ENCODE data around the gene INTS14. TPM values are rescaled to one million over a fixed set of nuclear protein-coding genes. Genes with fewer than 3 reads are reported as not detected.
"Not testable (repeated sequence)": the region's sequence is repeated elsewhere in the genome, so short reads cannot be mapped to it uniquely, and the experiment has no call there.

INTS14 gene
- total RNA-seq, 2 donors from 2014 or later = 15.3 to 17.8 TPM

GRCh38 chr15:65634356-65634755, 23.4 kb upstream of the INTS14 start:
- no peak for ATAC-seq
- DNase-seq = no peak
- intact Hi-C loops (cut with DNase I) = no loop called here

DNA sequence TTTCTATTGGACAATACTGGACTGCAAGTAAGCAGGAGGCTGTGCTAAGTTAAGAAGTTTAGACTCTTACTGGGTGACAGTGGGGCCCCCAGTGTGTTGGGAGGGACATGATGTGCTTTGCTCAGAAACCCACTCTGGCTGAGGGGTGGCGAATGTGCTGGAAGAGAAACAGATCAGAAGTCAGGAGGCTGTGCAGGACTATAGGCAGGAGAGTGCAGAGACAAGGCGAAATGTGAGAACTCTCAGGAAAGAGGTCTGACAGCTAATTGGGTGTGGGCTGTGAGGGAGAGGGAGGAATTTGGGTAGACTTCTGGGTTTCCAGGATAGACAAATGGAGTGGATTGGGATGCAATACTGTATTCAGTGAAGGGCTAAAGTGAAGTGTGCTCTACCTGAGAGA, 22.8 kb upstream of the INTS14 start:
- DNase-seq = no peak

GRCh38 chr15:65632780-65633375, 21.9 kb upstream of the INTS14 start:
- peak in 1 of 2 donors; percentile 70 for ATAC-seq
- intact Hi-C loops (cut with DNase I) = no loop called here
- DNase-seq = no peak

More for the DNA sequence above, 22.8 kb upstream of the INTS14 start:
- intact Hi-C loops (cut with DNase I) = no loop called here
- ATAC-seq = no peak

DNA sequence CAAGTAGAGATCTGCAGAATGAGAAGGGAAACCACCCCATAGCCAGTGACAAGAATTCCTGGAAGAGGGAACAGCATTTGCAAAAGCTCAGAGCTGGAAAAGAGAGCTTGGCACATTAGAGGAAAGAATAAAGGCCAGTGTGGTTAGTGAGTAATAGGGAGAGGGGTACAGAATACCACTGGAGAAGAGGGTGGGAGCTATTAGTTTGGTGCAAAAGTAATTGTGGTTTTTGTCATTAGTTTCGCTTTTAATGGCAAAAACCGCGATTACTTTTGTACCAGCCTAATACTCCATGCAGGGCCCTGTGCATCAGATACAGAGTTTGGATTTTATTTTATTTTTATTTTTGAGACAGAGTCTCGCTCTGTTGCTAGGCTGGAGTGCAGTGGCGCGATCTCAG, 20.6 kb upstream of the INTS14 start:
- intact Hi-C loops (cut with DNase I) = no loop called here
- DNase-seq = no peak
- no peak for ATAC-seq

DNA sequence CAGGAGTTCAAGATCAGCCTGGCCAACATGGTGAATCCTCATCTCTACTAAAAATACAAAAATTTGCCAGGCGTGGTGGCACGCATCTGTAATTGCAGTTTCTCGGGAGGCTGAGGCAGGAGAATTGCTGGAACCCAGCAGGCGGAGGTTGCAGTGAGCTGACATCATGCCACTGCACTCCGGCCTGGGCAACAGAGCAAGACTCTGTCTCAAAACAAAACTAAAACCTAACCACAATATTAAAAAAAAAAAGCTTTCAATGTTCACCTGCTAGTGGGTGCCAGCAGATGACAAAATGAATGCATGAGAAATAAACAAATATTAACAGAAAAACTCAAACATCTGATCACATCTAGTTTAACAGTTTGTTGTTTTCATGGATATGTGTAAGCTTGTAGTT, 19.8 kb upstream of the INTS14 start:
- intact Hi-C loops (cut with DNase I) = no loop called here
- ATAC-seq = no peak
- DNase-seq = no peak

- DNase-seq (no peak), ATAC-seq (no peak)
- intact Hi-C loops (cut with DNase I) = no loop called here
Measured at GRCh38 chr15:65629548-65629947, 18.6 kb upstream of the INTS14 start.

DNA sequence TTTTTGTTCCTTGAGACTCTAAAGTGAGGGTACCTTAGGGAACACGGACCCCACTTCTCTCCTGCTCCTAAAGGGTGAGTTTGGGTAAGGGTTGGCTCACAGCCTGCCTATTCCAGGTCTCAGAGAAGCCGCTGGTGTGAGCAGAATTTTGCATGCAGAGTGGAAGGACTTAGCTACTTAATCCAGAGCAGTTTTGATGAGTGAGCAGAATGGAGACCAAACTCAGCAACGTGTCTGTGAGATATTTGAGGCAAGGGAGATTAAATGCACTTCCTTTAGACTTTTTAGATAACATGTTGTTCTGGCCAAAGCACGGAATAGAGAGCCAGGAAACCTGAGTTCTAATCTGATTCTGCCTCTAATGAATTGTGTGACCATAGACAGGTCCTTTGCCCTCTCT, 15.9 kb upstream of the INTS14 start:
- no peak for ATAC-seq
- no peak for DNase-seq
- intact Hi-C loops (cut with DNase I) = no loop called here

- intact Hi-C loops (cut with DNase I) = no loop called here
- DNase-seq (no peak), ATAC-seq (no peak)
Measured at GRCh38 chr15:65623103-65623502, 12.2 kb upstream of the INTS14 start.

DNA sequence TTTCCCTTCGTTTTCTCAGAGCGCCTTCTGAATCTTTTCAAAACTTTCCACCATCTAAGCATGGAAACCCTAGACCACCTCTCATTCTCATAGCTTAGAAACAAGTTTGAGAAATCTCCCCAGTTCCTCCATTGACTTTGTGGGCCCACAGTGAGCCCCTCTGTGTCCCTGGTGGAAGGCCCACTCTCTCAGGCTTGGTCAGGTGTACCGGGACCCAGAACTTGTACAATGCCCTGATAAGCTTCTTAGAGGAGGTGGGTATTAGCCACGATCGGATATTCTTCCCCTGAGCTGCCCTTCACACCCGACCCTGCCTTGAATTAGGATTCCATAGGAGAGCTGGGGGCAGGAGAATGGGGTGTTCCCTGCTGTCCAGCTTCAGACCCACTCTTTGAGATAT, 10.7 kb upstream of the INTS14 start, which contains the start of gene SLC24A1:
Gene SLC24A1 (plus strand): TSS at position 301 of the 400 bp plus-strand sequence. CDS start 2,143 bp downstream, outside the sequence.
- intact Hi-C loops (cut with DNase I) = no loop called here
- ATAC-seq = no peak

DNA sequence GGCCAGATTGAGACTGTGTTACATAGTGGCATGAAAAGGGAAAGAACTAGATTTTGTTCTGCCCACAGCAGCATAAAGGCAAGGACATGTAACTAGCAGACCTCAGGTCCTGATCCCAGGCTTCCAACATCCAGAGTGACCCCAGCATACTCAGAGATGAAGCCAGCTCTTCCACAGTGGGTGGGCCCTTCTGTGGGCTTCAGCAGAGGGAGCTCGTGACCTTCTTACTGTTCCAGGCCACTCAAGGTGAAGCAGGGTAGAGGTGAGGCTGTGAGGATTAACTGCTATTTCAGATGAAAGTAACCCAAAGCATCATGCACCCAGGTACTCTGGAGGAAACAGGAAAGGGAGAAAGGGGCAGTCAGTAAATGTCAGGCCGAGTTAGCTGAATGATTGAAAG, 9.9 kb upstream of the INTS14 start:
- intact Hi-C loops (cut with DNase I) = no loop called here
- ATAC-seq = no peak

More for the DNA sequence above, 10.7 kb upstream of the INTS14 start, which contains the start of gene SLC24A1:
- DNase-seq = no peak

GRCh38 chr15:65619626-65620290, 8.8 kb upstream of the INTS14 start:
- ATAC-seq = no peak
- intact Hi-C loops (cut with DNase I) = no loop called here

More for the DNA sequence above, 9.9 kb upstream of the INTS14 start:
- no peak for DNase-seq

DNA sequence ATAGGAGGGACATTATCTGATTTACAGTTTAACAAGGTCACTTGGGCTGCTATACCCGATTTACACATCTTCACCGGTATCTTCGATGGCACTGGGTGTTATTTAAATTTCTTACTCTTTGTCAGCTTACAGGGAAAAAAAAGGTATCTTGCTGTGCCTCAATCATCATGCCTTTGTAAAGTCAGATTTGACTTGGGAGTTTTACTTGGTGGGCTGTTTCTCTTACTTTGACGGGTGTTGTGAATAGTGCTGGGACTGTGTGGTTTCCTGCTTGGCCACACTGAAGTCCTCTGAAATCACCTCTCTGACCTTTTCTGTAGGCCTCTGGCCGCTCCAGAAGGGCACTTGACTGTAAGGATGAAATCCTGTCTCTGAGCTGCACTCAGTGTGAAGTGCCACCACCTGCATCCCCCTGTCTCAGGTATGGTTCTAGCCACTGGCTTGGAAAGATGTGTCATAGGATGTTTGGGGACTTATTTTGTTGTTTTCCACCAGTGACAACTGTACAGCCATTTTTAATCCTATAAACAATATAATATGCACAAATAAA, 7.7 kb upstream of the INTS14 start:
- intact Hi-C loops (cut with DNase I) = no loop called here
- ATAC-seq (no peak), DNase-seq (no peak)

More at GRCh38 chr15:65619626-65620290, 8.8 kb upstream of the INTS14 start:
- DNase-seq = no peak

DNA sequence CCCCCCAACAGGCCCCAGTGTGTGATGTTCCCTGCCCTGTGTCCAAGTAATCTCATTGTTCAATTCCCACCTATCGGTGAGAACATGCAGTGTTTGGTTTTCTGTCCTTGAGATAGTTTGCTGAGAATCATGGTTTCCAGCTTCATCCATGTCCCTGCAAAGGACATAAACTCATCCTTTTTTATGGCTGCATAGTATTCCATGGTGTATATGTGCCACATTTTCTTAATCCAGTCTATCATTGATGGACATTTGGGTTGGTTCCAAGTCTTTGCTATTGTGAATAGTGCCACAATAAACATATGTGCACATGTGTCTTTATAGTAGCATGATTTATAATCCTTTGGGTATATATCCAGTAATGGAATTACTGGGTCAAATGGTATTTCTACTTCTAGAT, 5.0 kb upstream of the INTS14 start:
- intact Hi-C loops (cut with DNase I); ATAC-seq; DNase-seq: not testable (repeated sequence)

DNA sequence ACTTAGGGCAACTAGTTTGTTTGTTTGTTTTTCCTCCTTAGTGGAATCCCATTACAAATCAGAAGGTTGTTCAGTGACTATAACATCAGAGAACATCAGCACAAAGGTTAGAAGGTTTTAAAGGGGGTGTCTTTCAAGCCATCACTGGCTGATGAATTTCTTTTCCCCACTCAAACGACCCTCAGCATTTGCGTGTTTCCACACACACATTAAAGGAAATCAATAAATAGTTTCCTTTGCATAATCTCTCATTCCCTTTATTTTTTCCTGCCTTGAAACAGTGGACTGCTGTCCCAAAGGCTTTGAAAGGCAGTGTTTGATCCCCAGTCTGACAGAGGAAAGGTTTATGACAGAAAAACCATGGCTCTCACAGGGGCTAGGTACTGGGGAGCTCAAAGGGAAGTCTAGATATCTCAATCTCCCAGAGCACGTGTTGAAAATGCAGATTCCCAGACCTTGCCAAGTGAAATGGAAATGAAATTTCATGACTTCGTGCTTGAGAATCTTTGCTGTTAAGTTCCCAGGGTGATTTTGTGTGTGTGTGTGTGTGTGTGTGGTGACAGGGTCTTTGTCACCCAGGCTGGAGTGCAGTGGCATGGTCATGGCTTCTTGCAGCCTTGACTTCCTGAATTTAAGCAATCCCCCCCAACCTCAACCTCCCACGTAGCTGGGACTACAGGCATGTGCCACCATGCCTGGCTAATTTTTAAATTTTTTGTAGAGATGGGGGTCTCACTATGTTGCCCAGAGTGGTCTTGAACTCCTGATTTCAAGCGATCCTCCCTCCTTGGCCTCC, 2.2 kb upstream of the INTS14 start:
- DNase-seq (no peak), ATAC-seq (no peak)
- intact Hi-C loops (cut with DNase I) = no loop called here

- no peak for DNase-seq
- intact Hi-C loops (cut with DNase I) = no loop called here
- no peak for ATAC-seq
Measured at GRCh38 chr15:65612616-65612946, 1.6 kb upstream of the INTS14 start.

- DNase-seq (no peak), ATAC-seq (no peak)
- intact Hi-C loops (cut with DNase I) = no loop called here
Measured at GRCh38 chr15:65611888-65612615, 1.1 kb upstream of the INTS14 start.

DNA sequence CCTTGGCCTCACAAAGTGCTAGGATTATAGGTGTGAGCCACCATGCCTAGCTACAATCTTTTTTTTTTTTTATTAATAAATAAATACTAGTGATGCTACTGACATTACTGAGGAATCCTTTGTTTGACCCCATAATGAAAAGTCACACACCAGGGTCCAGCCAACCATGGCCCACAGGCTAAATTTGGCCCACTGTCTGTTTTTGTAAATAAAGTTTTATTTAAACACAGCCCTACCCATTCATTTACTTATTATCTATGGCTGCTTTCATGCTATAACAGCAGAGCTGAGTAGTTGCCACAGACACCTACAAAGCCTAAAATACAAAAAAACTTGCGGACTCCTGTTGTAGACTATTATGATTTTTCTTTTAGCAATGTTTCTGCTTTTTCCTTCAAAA, 7.4 kb downstream of the INTS14 start:
- intact Hi-C loops (cut with DNase I) = no loop called here
- no peak for ATAC-seq
- DNase-seq = no peak

DNA sequence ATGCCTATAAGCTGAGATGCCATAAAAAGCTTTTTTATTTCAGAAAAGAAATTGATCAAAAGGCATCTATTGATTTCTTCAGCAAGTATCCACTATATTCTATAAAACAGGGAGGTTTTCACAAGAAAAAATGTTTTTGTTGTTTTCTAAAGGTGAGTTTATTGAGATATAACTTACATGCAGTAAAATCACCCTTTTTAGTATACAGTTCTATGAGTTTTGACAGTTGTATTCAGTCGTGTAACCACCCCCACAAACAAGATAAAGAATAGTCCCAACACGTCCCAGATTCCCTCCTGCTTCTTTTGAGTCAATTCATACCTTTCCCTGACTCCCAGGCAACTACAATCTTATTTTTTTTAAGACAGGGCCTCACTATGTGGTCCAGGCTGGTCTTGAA, 7.8 kb downstream of the INTS14 start:
- ATAC-seq = no peak
- intact Hi-C loops (cut with DNase I) = no loop called here
- DNase-seq = no peak

GRCh38 chr15:65599677-65600076, 11.3 kb downstream of the INTS14 start:
- DNase-seq (no peak), ATAC-seq (no peak)
- intact Hi-C loops (cut with DNase I) = no loop called here
